Measurements from ENCODE around the gene CGB8.
"Not testable (repeated sequence)": the region's sequence is repeated elsewhere in the genome, so short reads cannot be mapped to it uniquely, and the experiment has no call there.

The CGB8 gene

DNA sequence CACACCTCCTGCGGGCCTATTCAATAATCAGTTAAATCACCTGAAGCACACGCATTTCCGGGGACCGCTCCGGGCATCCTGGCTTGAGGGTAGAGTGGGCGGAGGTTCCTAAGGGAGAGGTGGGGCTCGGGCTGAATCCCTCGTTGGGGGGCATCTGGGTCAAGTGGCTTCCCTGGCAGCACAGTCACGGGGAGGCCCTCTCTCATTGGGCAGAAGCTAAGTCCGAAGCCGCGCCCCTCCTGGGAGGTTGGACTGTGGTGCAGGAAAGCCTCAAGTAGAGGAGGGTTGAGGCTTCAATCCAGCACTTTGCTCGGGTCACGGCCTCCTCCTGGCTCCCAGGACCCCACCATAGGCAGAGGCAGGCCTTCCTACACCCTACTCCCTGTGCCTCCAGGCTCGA is 5.4 kb downstream of the CGB8 start, which contains the start of gene CGB5:
Gene CGB5 (plus strand): TSS at position 301 of the 400 bp plus-strand sequence. CDS start 362 bp downstream, outside the sequence.
- H3K79me2 ChIP-seq (ENCODE audit: insufficient read depth, low read length); H3K9me2 ChIP-seq (ENCODE audit: low read depth, low read length); H3K9ac ChIP-seq (ENCODE audit: low read length); H3K4me2 ChIP-seq (ENCODE audit: low read length); H3K4me3 ChIP-seq (ENCODE audit: low read depth, low read length, poor library complexity, severe bottlenecking); H3F3A ChIP-seq (ENCODE audit: insufficient read depth, low read length); H4K20me1 ChIP-seq (ENCODE audit: insufficient read depth, low read length); H3K4me1 ChIP-seq (ENCODE audit: insufficient read depth, low read length, severe bottlenecking); H3K9me3 ChIP-seq (ENCODE audit: low read length); H3K27me3 ChIP-seq (ENCODE audit: insufficient read depth, low read length); H3K36me3 ChIP-seq (ENCODE audit: insufficient read depth, low read length); H2AFZ ChIP-seq (ENCODE audit: low read length); H3K27ac ChIP-seq (ENCODE audit: low read depth, low read length, poor library complexity, severe bottlenecking): not testable (repeated sequence)

DNA sequence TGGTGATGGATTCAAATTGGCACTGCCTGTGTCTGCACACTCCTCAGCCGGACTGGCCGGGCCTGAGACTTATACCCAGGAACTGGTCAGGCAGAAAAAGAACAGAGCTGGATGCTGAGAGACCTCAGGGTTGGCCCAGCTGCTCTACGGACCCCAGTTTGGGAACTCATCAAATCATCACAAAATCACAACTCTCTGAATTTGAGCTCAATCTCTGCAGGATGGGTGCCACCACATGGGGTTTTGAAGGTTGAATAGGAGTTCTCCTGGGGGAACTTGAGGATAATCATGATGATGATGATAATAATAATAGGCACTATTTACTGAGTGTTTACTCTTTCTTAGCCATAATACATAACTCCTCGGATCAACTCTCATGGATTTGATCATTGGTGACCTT is 6.2 kb downstream of the CGB8 start:
- not testable (repeated sequence) for H3K9me3 ChIP-seq (ENCODE audit: low read length); H3K27me3 ChIP-seq (ENCODE audit: insufficient read depth, low read length); H3F3A ChIP-seq (ENCODE audit: insufficient read depth, low read length); H3K36me3 ChIP-seq (ENCODE audit: insufficient read depth, low read length); H3K4me3 ChIP-seq (ENCODE audit: low read depth, low read length, poor library complexity, severe bottlenecking); H3K9me2 ChIP-seq (ENCODE audit: low read depth, low read length); H3K4me1 ChIP-seq (ENCODE audit: insufficient read depth, low read length, severe bottlenecking); H3K79me2 ChIP-seq (ENCODE audit: insufficient read depth, low read length); H4K20me1 ChIP-seq (ENCODE audit: insufficient read depth, low read length); H3K27ac ChIP-seq (ENCODE audit: low read depth, low read length, poor library complexity, severe bottlenecking); H3K4me2 ChIP-seq (ENCODE audit: low read length); H2AFZ ChIP-seq (ENCODE audit: low read length); H3K9ac ChIP-seq (ENCODE audit: low read length)

DNA sequence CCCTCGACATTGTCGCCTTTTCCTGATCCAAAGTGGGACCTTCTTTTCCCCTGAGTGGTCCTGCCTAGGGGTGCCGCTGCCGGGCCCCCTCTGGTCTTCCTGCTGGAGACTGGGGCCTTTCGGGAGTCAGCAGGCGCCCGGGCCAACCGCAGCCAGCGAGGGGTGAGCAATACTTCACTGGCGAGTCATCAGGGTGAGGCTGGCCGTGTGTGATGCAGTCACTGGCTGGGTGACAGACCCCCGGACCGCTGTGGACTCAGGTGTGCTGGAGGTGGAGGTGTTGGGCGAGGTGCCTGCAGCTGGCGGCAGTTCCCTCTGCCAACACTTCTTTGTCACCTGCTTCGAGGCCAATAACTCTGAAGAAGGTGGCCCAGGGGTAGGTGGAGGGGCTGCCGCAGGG is 6.7 kb downstream of the CGB8 start:
- H3K9ac ChIP-seq (ENCODE audit: low read length), result no peak overlapping the region
- no peaks in the 10 kb centered on the region for H3K79me2 ChIP-seq (ENCODE audit: insufficient read depth, low read length)
- no peak overlapping the region for H3K4me3 ChIP-seq (ENCODE audit: low read depth, low read length, poor library complexity, severe bottlenecking)
- H3K9me3 ChIP-seq (ENCODE audit: low read length), result no peaks in the 10 kb centered on the region
- H3K27me3 ChIP-seq (ENCODE audit: insufficient read depth, low read length), result no peaks in the 10 kb centered on the region
- H3F3A ChIP-seq (ENCODE audit: insufficient read depth, low read length), result no peaks in the 10 kb centered on the region
- H3K4me1 ChIP-seq (ENCODE audit: insufficient read depth, low read length, severe bottlenecking), result no peaks in the 10 kb centered on the region
- no peaks in the 10 kb centered on the region for H3K36me3 ChIP-seq (ENCODE audit: insufficient read depth, low read length)
- no peak overlapping the region for H3K27ac ChIP-seq (ENCODE audit: low read depth, low read length, poor library complexity, severe bottlenecking)
- H3K9me2 ChIP-seq (ENCODE audit: low read depth, low read length), result no peaks in the 10 kb centered on the region
- TF ChIP-seq, protein P1, sequence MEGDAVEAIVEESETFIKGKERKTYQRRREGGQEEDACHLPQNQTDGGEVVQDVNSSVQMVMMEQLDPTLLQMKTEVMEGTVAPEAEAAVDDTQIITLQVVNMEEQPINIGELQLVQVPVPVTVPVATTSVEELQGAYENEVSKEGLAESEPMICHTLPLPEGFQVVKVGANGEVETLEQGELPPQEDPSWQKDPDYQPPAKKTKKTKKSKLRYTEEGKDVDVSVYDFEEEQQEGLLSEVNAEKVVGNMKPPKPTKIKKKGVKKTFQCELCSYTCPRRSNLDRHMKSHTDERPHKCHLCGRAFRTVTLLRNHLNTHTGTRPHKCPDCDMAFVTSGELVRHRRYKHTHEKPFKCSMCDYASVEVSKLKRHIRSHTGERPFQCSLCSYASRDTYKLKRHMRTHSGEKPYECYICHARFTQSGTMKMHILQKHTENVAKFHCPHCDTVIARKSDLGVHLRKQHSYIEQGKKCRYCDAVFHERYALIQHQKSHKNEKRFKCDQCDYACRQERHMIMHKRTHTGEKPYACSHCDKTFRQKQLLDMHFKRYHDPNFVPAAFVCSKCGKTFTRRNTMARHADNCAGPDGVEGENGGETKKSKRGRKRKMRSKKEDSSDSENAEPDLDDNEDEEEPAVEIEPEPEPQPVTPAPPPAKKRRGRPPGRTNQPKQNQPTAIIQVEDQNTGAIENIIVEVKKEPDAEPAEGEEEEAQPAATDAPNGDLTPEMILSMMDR (IDR thresholded peaks at IDR 0.05; ENCODE audit: low read length), result no peak
- TF ChIP-seq EZH2 (IDR thresholded peaks at IDR 0.05; ENCODE audit: borderline replicate concordance, low read length), result no peak
- H4K20me1 ChIP-seq (ENCODE audit: insufficient read depth, low read length), result no peaks in the 10 kb centered on the region
- H3K4me2 ChIP-seq (ENCODE audit: low read length), result no peak overlapping the region
- no peak overlapping the region for H2AFZ ChIP-seq (ENCODE audit: low read length)

DNA sequence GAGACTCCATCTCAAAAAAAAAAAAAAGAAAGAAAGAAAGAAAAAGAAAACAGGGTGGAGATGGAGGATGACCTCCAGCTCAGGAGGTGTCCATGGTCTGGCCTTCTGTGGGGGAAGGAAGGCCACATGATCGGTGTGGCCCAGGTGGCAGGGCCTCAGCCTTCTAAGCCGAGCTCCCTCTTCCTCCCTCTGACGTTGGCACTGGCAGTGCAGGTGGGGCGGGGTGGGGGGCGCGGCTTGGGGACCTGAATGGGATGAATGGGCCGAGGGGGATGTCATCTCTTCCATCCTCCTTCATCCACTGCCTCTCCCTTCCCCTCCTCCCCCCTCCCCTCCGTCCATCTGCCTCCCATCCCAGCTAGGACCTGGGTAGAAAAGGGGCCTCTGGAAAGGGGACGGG is 9.2 kb downstream of the CGB8 start:
- not testable (repeated sequence) for H3K9me3 ChIP-seq (ENCODE audit: low read length); H3K4me3 ChIP-seq (ENCODE audit: low read depth, low read length, poor library complexity, severe bottlenecking); H3K9me2 ChIP-seq (ENCODE audit: low read depth, low read length); H3K79me2 ChIP-seq (ENCODE audit: insufficient read depth, low read length); H3K4me1 ChIP-seq (ENCODE audit: insufficient read depth, low read length, severe bottlenecking); H4K20me1 ChIP-seq (ENCODE audit: insufficient read depth, low read length); H3K27ac ChIP-seq (ENCODE audit: low read depth, low read length, poor library complexity, severe bottlenecking); H3K27me3 ChIP-seq (ENCODE audit: insufficient read depth, low read length); H3K36me3 ChIP-seq (ENCODE audit: insufficient read depth, low read length); H3K4me2 ChIP-seq (ENCODE audit: low read length); H3K9ac ChIP-seq (ENCODE audit: low read length); H3F3A ChIP-seq (ENCODE audit: insufficient read depth, low read length); H2AFZ ChIP-seq (ENCODE audit: low read length)

DNA sequence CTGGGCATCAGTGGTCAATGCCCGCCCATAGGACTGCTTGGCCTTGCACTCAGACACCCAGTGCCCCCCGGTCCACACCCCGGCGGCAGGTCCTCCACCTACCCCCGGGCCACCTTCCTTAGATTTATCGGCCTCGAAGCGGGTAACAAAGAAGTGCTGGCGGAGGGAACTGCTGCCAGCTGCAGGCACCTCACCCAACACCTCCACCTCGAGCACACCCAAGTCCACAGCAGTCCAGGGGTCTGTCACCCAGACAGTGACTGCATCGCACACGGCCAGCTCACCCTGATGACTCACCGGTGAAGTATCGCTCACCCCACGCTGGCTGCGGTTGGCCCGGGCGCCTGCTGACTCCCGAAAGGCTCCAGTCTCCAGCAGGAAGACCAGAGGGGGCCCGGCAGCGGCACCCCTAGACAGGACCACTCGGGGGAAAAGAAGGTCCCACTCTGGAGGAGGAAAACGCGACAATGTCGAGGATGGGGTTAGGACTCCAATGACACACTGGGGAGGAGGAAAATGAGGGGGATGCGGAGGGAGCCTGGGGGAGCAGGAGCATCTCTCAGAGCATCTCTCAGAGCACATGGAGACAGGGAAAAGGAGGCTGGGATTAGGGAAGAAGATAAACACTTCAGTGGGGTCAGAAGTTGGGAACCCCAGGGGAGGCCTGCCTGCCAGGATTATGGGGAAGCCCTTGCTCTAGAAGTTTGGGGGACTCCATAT is 10.2 kb downstream of the CGB8 start:
- not testable (repeated sequence) for H3K27ac ChIP-seq (ENCODE audit: low read depth, low read length, poor library complexity, severe bottlenecking); H4K20me1 ChIP-seq (ENCODE audit: insufficient read depth, low read length); H3K9me3 ChIP-seq (ENCODE audit: low read length); H2AFZ ChIP-seq (ENCODE audit: low read length); H3K27me3 ChIP-seq (ENCODE audit: insufficient read depth, low read length); H3K36me3 ChIP-seq (ENCODE audit: insufficient read depth, low read length); H3K9ac ChIP-seq (ENCODE audit: low read length); H3K79me2 ChIP-seq (ENCODE audit: insufficient read depth, low read length); H3F3A ChIP-seq (ENCODE audit: insufficient read depth, low read length); H3K9me2 ChIP-seq (ENCODE audit: low read depth, low read length); H3K4me1 ChIP-seq (ENCODE audit: insufficient read depth, low read length, severe bottlenecking); H3K4me2 ChIP-seq (ENCODE audit: low read length); H3K4me3 ChIP-seq (ENCODE audit: low read depth, low read length, poor library complexity, severe bottlenecking)

DNA sequence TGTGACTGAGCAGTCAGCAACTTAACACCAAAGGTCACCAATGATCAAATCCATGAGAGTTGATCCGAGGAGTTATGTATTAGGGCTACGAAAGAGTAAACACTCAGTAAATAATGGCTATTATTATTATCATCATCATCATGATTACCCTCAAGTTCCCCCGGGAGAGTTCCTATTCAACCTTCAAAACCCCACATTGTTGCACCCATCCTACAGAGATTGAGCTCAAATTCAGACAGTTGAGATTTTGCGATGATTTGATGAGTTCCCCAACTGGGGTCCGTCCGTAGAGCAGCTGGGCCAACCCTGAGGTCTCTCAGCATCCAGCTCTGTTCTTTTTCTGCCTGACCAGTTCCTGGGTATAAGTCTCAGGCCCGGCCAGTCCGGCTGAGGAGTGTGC is 10.8 kb downstream of the CGB8 start:
- not testable (repeated sequence) for H4K20me1 ChIP-seq (ENCODE audit: insufficient read depth, low read length); H3K79me2 ChIP-seq (ENCODE audit: insufficient read depth, low read length); H3K4me3 ChIP-seq (ENCODE audit: low read depth, low read length, poor library complexity, severe bottlenecking); H3K27ac ChIP-seq (ENCODE audit: low read depth, low read length, poor library complexity, severe bottlenecking); H3K36me3 ChIP-seq (ENCODE audit: insufficient read depth, low read length); H3K4me1 ChIP-seq (ENCODE audit: insufficient read depth, low read length, severe bottlenecking); H3K9me2 ChIP-seq (ENCODE audit: low read depth, low read length); H3K4me2 ChIP-seq (ENCODE audit: low read length); H2AFZ ChIP-seq (ENCODE audit: low read length); H3K9ac ChIP-seq (ENCODE audit: low read length); H3K9me3 ChIP-seq (ENCODE audit: low read length); H3F3A ChIP-seq (ENCODE audit: insufficient read depth, low read length); H3K27me3 ChIP-seq (ENCODE audit: insufficient read depth, low read length)

All from OCI-LY1 (cell line).